NB4 (cell line): ENCODE results near the gene ABT1.
A peak's percentile ranks its signal among the peaks of the same experiment; 100 is the strongest.

Experiments
- DNase-seq: peaks from one replicate; pipeline ENCODE4 v3.0.0; 2010; ENCODE audit warnings: low read depth
- H3K4me3 ChIP-seq: one replicate; pipeline ENCODE4 v1.5.1; 2011; ENCODE audit warnings: mild to moderate bottlenecking, low read depth, low read length, moderate library complexity
- CTCF ChIP-seq: IDR thresholded peaks from one replicate; pipeline ENCODE4 v1.5.1; 2012; ENCODE audit warnings: low read depth, low read length
- MAX ChIP-seq: IDR thresholded peaks from 2 replicates; pipeline ENCODE4 v1.6.1; 2011; ENCODE audit warnings: low read depth, low read length
- MYC ChIP-seq: IDR thresholded peaks from 2 replicates; pipeline ENCODE4 v1.6.1; 2011; ENCODE audit warnings: low read depth, low read length
- POLR2A ChIP-seq: IDR thresholded peaks from 2 replicates; pipeline ENCODE4 v1.6.1; 2011; ENCODE audit warnings: mild to moderate bottlenecking; ENCODE audit not compliant: insufficient read length; ENCODE audit errors: extremely low read depth

Gene ABT1

GRCh38 chr6:26640806-26641205, 44.1 kb downstream of the ABT1 start:
- no peak for TF ChIP-seq POLR2A
- TF ChIP-seq MAX, result 0 out of 2 replicates have a peak, but pooled peaks have one; percentile 7

GRCh38 chr6:26646074-26646473, 49.3 kb downstream of the ABT1 start:
- no peak for DNase-seq
- no peak overlapping the region for H3K4me3 ChIP-seq
- TF ChIP-seq MYC (no peak), POLR2A (no peak), MAX (no peak), CTCF (no peak)

More at GRCh38 chr6:26640806-26641205, 44.1 kb downstream of the ABT1 start:
- H3K4me3 ChIP-seq, result no peak overlapping the region
- DNase-seq, result no peak
